GM12801 (cell line): Measurements from ENCODE around the gene PNPLA5.

ENCODE experiments used
- TF ChIP-seq, protein P1 (sequence below): IDR thresholded peaks from one replicate; pipeline ENCODE4 v1.5.1; 2011; ENCODE audit warnings: control low read depth; ENCODE audit not compliant: insufficient read length; ENCODE audit errors: extremely low read depth

PNPLA5 gene

GRCh38 chr22:43879901-43880540, 11.8 kb downstream of the PNPLA5 start:
- TF ChIP-seq, protein P1, sequence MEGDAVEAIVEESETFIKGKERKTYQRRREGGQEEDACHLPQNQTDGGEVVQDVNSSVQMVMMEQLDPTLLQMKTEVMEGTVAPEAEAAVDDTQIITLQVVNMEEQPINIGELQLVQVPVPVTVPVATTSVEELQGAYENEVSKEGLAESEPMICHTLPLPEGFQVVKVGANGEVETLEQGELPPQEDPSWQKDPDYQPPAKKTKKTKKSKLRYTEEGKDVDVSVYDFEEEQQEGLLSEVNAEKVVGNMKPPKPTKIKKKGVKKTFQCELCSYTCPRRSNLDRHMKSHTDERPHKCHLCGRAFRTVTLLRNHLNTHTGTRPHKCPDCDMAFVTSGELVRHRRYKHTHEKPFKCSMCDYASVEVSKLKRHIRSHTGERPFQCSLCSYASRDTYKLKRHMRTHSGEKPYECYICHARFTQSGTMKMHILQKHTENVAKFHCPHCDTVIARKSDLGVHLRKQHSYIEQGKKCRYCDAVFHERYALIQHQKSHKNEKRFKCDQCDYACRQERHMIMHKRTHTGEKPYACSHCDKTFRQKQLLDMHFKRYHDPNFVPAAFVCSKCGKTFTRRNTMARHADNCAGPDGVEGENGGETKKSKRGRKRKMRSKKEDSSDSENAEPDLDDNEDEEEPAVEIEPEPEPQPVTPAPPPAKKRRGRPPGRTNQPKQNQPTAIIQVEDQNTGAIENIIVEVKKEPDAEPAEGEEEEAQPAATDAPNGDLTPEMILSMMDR, result no peak

GRCh38 chr22:43878831-43879550, 12.8 kb downstream of the PNPLA5 start:
- TF ChIP-seq, protein P1, result no peak

GRCh38 chr22:43878079-43878795, 13.6 kb downstream of the PNPLA5 start:
- TF ChIP-seq, protein P1, result no peak

DNA sequence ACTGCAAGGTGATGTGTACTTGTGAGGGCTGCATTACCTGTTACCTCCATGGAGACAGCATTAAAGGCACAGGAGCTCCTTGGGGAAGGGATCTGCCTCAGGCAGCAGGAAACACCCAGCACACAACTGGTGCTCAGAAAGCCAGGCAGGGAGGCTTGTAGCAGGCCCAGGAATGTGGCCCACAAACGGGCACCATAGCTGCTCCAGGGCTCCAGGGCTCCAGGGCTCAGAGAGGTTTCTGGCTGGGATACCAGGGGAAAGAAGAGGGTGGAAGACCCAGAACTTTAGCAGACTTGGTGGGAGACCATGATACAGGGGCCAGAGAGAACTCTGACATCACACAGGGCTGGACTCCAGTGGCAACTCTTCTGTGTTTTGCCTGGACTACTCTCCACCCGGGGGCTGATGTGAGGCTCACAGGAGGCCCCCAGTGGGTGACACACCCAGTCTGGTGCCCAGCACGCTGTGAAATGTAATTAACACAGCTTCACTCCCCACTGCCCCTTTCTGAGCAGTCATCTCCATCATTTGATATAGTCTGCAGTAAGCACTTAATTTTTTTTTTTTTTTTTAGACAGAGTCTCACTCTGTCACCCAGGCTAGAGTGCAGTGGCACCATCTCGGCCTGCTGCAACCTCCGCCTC, 14.8 kb downstream of the PNPLA5 start:
- TF ChIP-seq, protein P1, result no peak

DNA sequence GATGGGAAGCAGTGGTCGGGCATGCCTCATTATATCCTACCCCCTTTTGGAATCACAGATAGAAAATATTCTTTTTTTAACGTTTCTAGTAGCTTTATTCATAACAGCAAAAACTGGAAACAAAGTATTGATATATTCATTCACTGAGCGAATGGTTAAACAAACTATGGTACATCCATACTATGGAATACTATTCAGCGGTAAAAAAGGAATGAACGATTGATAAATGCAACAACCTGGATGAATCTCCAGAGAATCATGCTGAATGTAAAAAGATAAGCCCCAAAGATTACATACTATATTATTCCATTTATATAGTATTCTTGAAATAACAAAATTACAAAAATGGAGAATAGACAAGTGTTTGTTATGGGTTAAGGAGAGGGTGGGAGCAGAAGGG, 22.0 kb downstream of the PNPLA5 start:
- TF ChIP-seq, protein P1, result no peak

- TF ChIP-seq, protein P1, result no peak
Measured at GRCh38 chr22:43867839-43868635, 23.8 kb downstream of the PNPLA5 start.
